ENCODE data around the gene CRAMP1. TPM values are rescaled to one million over a fixed set of nuclear protein-coding genes. Genes with fewer than 3 reads are reported as not detected.
"Not testable (repeated sequence)": the region's sequence is repeated elsewhere in the genome, so short reads cannot be mapped to it uniquely, and the experiment has no call there.

CRAMP1 gene
- total RNA-seq, 1 donor from 2014 or later, result 52.4 TPM

GRCh38 chr16:1696863-1697262, 84.7 kb downstream of the CRAMP1 start:
- Mint-ChIP-seq H3K9me3 (ENCODE audit: unreplicated experiment) (peaks cover 1% of the 10 kb centered on the region), H3K36me3 (ENCODE audit: unreplicated experiment) (peaks cover 10% of the 10 kb centered on the region), H3K4me1 (ENCODE audit: low read depth, unreplicated experiment) (peaks cover 2% of the 10 kb centered on the region), H3K27me3 (ENCODE audit: unreplicated experiment) (no peaks in the 10 kb centered on the region), H3K4me3 (ENCODE audit: unreplicated experiment) (no peak overlapping the region), H3K27ac (ENCODE audit: unreplicated experiment) (no peak overlapping the region)
- DNase-seq, result no peak
- no peak for TF ChIP-seq CTCF (IDR thresholded peaks at IDR 0.05; ENCODE audit: partially characterized antibody, unreplicated experiment)

GRCh38 chr16:1698680-1699079, 86.5 kb downstream of the CRAMP1 start:
- DNase-seq, result no peak
- H3K36me3 Mint-ChIP-seq (ENCODE audit: unreplicated experiment), result peaks cover 9% of the 10 kb centered on the region
- H3K4me3 Mint-ChIP-seq (ENCODE audit: unreplicated experiment), result no peak overlapping the region
- peaks cover 1% of the 10 kb centered on the region for H3K9me3 Mint-ChIP-seq (ENCODE audit: unreplicated experiment)
- TF ChIP-seq CTCF (IDR thresholded peaks at IDR 0.05; ENCODE audit: partially characterized antibody, unreplicated experiment), result no peak
- H3K4me1 Mint-ChIP-seq (ENCODE audit: low read depth, unreplicated experiment), result peaks cover 2% of the 10 kb centered on the region
- no peak overlapping the region for H3K27ac Mint-ChIP-seq (ENCODE audit: unreplicated experiment)
- no peaks in the 10 kb centered on the region for H3K27me3 Mint-ChIP-seq (ENCODE audit: unreplicated experiment)

GRCh38 chr16:1700246-1700645, 88.1 kb downstream of the CRAMP1 start:
- H3K27me3 Mint-ChIP-seq (ENCODE audit: unreplicated experiment), result peaks cover under 1% of the 10 kb centered on the region
- TF ChIP-seq CTCF (IDR thresholded peaks at IDR 0.05; ENCODE audit: partially characterized antibody, unreplicated experiment), result no peak
- H3K36me3 Mint-ChIP-seq (ENCODE audit: unreplicated experiment), result peaks cover 4% of the 10 kb centered on the region
- DNase-seq, result no peak
- H3K9me3 Mint-ChIP-seq (ENCODE audit: unreplicated experiment), result peaks cover 7% of the 10 kb centered on the region
- no peak overlapping the region for H3K27ac Mint-ChIP-seq (ENCODE audit: unreplicated experiment)
- H3K4me1 Mint-ChIP-seq (ENCODE audit: low read depth, unreplicated experiment), result peaks cover 4% of the 10 kb centered on the region
- no peak overlapping the region for H3K4me3 Mint-ChIP-seq (ENCODE audit: unreplicated experiment)

- Mint-ChIP-seq H3K4me3 (ENCODE audit: unreplicated experiment) (no peak overlapping the region), H3K36me3 (ENCODE audit: unreplicated experiment) (peaks cover 4% of the 10 kb centered on the region), H3K27ac (ENCODE audit: unreplicated experiment) (no peak overlapping the region), H3K9me3 (ENCODE audit: unreplicated experiment) (peaks cover 13% of the 10 kb centered on the region), H3K27me3 (ENCODE audit: unreplicated experiment) (peaks cover 6% of the 10 kb centered on the region), H3K4me1 (ENCODE audit: low read depth, unreplicated experiment) (peaks cover 4% of the 10 kb centered on the region)
- TF ChIP-seq CTCF (IDR thresholded peaks at IDR 0.05; ENCODE audit: partially characterized antibody, unreplicated experiment), result no peak
- DNase-seq, result no peak
These were observed 89.2 kb downstream of the CRAMP1 start for GRCh38 chr16:1701216-1701878.

- DNase-seq; H3K36me3 Mint-ChIP-seq (ENCODE audit: unreplicated experiment): not testable (repeated sequence)
- peaks cover 17% of the 10 kb centered on the region for H3K9me3 Mint-ChIP-seq (ENCODE audit: unreplicated experiment)
- peak overlapping the region; percentile 99 for H3K4me3 Mint-ChIP-seq (ENCODE audit: unreplicated experiment)
- peak overlapping the region; percentile 98 for H3K27ac Mint-ChIP-seq (ENCODE audit: unreplicated experiment)
- peaks cover 24% of the 10 kb centered on the region for H3K4me1 Mint-ChIP-seq (ENCODE audit: low read depth, unreplicated experiment)
- H3K27me3 Mint-ChIP-seq (ENCODE audit: unreplicated experiment), result peaks cover 17% of the 10 kb centered on the region
These were observed 93.1 kb downstream of the CRAMP1 start for GRCh38 chr16:1705324-1705687.
